Stimulated activated CD4-positive, alpha-beta T cell treated with anti-CD3 and anti-CD28 coated beads, Interleukin-12 subunit alpha, Interleukin-12 subunit beta, amount 100 ng/mL, for 48 hours (primary cell): ENCODE results near the gene KLF5.

ENCODE experiments used
- DNase-seq, 3 donors: peaks; one replicate each; pipeline ENCODE4 v3.0.0-alpha.2; 2020; ENCODE audit warnings: low read depth in 2 of 3, low spot score in 1 of 3

The KLF5 gene

GRCh38 chr13:73059460-73060250 is 850 bp downstream of the KLF5 start:
- DNase-seq = peak in 1 of 3 donors; percentile 18

- DNase-seq = no peak
These were observed 1.7 kb downstream of the KLF5 start for GRCh38 chr13:73060251-73061160.

- DNase-seq = no peak
These were observed 2.7 kb downstream of the KLF5 start for GRCh38 chr13:73061473-73061872.

DNA sequence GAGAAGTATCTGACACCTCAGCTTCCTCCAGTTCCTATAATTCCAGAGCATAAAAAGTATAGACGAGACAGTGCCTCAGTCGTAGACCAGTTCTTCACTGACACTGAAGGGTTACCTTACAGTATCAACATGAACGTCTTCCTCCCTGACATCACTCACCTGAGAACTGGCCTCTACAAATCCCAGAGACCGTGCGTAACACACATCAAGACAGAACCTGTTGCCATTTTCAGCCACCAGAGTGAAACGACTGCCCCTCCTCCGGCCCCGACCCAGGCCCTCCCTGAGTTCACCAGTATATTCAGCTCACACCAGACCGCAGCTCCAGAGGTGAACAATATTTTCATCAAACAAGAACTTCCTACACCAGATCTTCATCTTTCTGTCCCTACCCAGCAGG is 3.1 kb downstream of the KLF5 start:
- no peak for DNase-seq

DNA sequence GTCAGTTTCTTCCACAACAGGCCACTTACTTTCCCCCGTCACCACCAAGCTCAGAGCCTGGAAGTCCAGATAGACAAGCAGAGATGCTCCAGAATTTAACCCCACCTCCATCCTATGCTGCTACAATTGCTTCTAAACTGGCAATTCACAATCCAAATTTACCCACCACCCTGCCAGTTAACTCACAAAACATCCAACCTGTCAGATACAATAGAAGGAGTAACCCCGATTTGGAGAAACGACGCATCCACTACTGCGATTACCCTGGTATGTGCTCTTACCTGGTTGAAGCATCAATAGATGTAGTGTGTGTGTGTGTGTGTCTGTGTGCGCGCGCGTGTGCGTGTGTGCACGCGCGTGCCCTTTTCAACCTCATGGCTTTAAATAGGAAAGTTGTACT is 3.7 kb downstream of the KLF5 start:
- DNase-seq = no peak

GRCh38 chr13:73063166-73063565 is 4.4 kb downstream of the KLF5 start:
- no peak for DNase-seq

- DNase-seq = no peak
These were observed 6.2 kb downstream of the KLF5 start for GRCh38 chr13:73065036-73065435.

DNA sequence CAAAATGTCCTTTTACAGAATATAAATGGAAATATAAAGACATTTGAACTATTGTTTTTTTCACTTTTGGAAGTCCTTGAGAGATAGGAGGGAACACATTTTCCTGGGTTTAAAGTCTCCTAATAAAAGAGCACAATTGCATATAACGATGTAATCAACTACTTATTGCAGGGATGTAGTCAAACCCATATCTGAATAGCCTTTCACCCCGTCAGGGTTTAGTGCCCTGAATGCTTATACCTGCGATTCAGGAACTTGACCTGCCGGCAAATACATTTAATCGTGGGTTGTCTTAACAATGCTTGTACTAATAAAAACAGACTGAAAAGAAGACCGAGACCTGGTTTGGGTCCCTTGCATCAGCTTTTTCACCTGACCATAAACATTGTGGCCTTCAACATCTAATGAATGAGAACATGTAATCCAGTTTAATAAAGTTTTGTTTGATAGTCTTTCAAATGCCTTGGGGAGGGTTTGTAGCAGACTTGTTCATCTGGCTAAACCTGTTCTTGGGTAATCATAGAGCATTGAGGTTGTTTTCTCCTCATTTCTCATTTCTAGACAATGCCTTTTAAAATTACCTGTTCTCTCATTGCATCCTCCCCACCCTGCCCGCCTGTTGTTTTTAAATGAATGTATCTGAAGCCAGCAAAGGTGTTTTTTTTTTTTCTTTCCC is 7.0 kb downstream of the KLF5 start:
- no peak for DNase-seq

DNA sequence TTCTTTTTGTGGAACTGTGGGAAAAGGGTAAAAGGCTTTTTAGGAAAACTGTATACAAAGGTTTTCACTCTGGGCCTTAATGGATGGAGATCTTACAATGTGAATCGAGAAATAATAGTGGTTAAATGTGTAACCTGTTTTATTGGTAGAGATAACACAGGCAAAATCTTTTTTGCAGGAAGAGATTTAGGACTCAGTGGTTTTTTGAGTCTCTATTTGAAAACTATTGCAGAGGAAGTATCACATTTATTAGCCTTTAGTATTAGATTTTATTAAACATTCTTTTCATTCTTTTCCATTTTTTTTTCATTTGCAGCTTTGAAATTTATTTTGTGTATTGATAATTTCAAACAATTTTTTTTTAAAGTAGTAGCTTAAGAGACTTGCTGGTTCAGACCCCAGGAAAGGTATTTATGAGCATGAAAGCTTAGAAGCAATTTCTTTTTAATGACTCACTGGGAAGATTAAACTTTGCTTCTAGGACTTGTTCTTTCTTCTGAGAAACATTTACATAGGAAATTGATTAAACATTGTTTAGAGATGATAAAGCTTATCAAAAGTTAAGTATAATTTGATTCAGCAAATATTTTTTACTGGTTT is 10.5 kb downstream of the KLF5 start:
- no peak for DNase-seq

DNA sequence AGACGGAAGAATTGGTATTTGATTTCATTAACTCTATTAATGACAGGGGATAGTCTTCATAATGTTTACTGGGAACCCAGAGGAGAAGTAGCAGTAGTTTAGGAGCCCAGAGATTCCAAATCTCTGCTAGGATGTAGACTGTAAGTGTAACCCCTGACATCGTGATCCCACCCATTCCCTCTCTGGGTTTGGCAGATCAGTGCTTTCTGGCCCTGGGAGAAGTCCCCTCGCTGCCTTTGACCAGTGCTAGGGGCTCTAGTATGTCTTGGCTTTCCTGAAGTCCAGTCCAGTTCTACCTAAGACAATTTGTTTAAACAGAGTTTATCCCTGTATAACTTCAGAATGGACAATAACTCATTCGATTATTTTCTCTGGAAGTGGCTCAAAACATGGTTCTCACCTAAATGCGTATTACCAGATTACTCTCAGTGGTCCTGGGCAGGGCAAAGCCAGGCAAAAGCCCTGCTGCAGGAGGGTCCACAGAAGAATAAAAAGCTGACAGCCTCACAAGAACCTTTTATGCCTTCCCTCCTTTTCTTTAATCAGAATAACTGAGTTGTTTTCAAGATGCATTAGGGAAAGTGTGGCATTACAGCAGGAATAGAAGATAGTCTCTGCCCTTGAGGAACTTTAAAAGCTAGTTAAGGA is 11.8 kb downstream of the KLF5 start:
- no peak for DNase-seq

- DNase-seq = no peak
These were observed 13.6 kb downstream of the KLF5 start for GRCh38 chr13:73072239-73072900.

GRCh38 chr13:73073050-73073449 is 14.2 kb downstream of the KLF5 start:
- no peak for DNase-seq

DNA sequence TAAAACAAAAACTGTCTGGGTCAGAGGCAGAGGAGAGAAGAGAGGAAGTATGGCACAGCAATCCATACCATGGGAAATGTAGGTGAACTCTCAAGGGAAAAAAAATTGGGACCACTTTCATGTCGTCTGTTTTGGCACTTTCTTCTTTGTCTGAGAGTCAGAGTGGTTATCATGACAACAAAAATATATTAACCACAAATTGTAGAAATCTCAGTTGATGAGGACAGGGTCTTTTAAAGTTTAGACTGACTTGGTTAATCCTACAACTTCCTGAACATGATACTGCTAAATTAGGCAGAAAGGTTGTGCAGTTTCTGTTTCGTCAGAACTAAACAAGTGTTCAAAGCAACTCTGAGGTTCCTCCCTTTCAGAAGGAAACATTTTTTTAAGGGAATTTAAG is 15.2 kb downstream of the KLF5 start:
- DNase-seq = no peak

GRCh38 chr13:73074926-73075325 is 16.1 kb downstream of the KLF5 start:
- DNase-seq = no peak

DNA sequence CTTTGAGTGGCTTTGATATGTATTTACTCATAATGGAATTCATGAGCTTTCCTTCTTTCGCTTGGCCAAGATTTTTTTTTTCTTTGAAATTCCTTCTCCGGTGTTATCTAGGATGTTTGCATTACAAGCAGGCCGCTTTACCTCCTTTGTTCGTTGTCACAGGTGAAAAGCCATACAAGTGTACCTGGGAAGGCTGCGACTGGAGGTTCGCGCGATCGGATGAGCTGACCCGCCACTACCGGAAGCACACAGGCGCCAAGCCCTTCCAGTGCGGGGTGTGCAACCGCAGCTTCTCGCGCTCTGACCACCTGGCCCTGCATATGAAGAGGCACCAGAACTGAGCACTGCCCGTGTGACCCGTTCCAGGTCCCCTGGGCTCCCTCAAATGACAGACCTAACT is 16.7 kb downstream of the KLF5 start:
- DNase-seq = no peak

GRCh38 chr13:73075954-73076353 is 17.1 kb downstream of the KLF5 start:
- DNase-seq = no peak

DNA sequence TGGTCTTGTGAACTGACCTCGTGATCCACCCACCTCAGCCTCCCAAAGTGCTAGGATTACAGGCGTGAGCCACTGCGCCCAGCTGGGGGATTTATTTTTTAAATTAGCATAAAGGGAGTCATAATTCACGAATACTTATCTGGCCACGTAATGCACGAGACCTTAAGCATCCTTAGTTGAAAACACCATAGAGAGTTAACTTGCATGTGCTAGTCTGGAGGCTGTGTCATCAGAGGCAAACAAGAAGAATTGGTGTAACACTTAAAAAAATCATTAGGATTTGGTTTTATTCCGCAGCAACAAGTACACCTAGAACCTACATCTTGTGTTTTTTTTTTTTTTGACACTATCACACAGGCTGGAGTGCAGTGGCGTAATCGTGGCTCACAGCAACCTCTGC is 19.1 kb downstream of the KLF5 start:
- no peak for DNase-seq

- DNase-seq = no peak
These were observed 20.6 kb downstream of the KLF5 start for GRCh38 chr13:73079359-73079758.

GRCh38 chr13:73081256-73081915 is 22.6 kb downstream of the KLF5 start:
- no peak for DNase-seq

- no peak for DNase-seq
These were observed 23.7 kb downstream of the KLF5 start for GRCh38 chr13:73082471-73082870.
